Mesendoderm (in vitro differentiated cells): ENCODE results near the gene CBFB.
A peak's percentile ranks its signal among the peaks of the same experiment; 100 is the strongest.
"Not testable (repeated sequence)": the region's sequence is repeated elsewhere in the genome, so short reads cannot be mapped to it uniquely, and the experiment has no call there.

Experiments
- DNase-seq: peaks from one replicate; pipeline ENCODE4 v3.0.0; 2013
- H2AK5ac ChIP-seq: 2 replicates; pipeline ENCODE4 v1.6.1; 2013; ENCODE audit warnings: low read length, inconsistent platforms
- H2BK120ac ChIP-seq: 2 replicates; pipeline ENCODE4 v1.6.1; 2013; ENCODE audit warnings: low read depth, mild to moderate bottlenecking, low read length, moderate library complexity, mixed read lengths
- H2BK15ac ChIP-seq: replicated peaks from 2 replicates; pipeline ENCODE4 v1.6.1; 2013; ENCODE audit warnings: low read depth, mild to moderate bottlenecking, moderate library complexity
- H2BK5ac ChIP-seq: 2 replicates; pipeline ENCODE4 v1.6.1; 2013; ENCODE audit warnings: low read length, inconsistent platforms
- H3K18ac ChIP-seq: 2 replicates; pipeline ENCODE4 v1.6.1; 2013; ENCODE audit warnings: mild to moderate bottlenecking, low read length, mixed read lengths
- H3K23ac ChIP-seq: one replicate; pipeline ENCODE4 v1.6.1; 2013; ENCODE audit warnings: low read length
- H3K27ac ChIP-seq: 2 replicates; pipeline ENCODE4 v1.5.1; 2013; ENCODE audit warnings: low read depth, mild to moderate bottlenecking, inconsistent platforms, low read length, moderate library complexity
- H3K27me3 ChIP-seq: 2 replicates; pipeline ENCODE4 v1.6.1; 2013; ENCODE audit warnings: low read length, control low read depth, mild to moderate bottlenecking, inconsistent platforms; ENCODE audit not compliant: insufficient read depth, poor library complexity
- H3K36me3 ChIP-seq: 2 replicates; pipeline ENCODE4 v1.6.1; 2013; ENCODE audit warnings: low read length, inconsistent platforms; ENCODE audit not compliant: control insufficient read depth, insufficient read depth
- H3K4ac ChIP-seq: one replicate; pipeline ENCODE4 v1.6.1; 2013; ENCODE audit warnings: low read depth, mild to moderate bottlenecking, low read length, moderate library complexity
- H3K4me1 ChIP-seq: 2 replicates; pipeline ENCODE4 v1.6.1; 2013; ENCODE audit warnings: low read depth, low read length, inconsistent platforms; ENCODE audit not compliant: control insufficient read depth
- H3K4me2 ChIP-seq: 2 replicates; pipeline ENCODE4 v1.6.1; 2013; ENCODE audit warnings: low read length
- H3K4me3 ChIP-seq: 2 replicates; pipeline ENCODE4 v1.5.1; 2013; ENCODE audit warnings: mild to moderate bottlenecking, low read length
- H3K56ac ChIP-seq: one replicate; pipeline ENCODE4 v1.6.1; 2013; ENCODE audit warnings: low read length
- H3K79me1 ChIP-seq: 2 replicates; pipeline ENCODE4 v1.6.1; 2013; ENCODE audit warnings: low read length, inconsistent platforms
- H3K79me2 ChIP-seq: 2 replicates; pipeline ENCODE4 v1.6.1; 2013; ENCODE audit warnings: mild to moderate bottlenecking, low read length; ENCODE audit not compliant: control insufficient read depth, insufficient read depth
- H3K9ac ChIP-seq: 2 replicates; pipeline ENCODE4 v1.6.1; 2013; ENCODE audit warnings: low read length, inconsistent platforms
- H4K5ac ChIP-seq: one replicate; pipeline ENCODE4 v1.6.1; 2013; ENCODE audit warnings: low read length
- H4K8ac ChIP-seq: one replicate; pipeline ENCODE4 v1.6.1; 2013; ENCODE audit warnings: low read depth, mild to moderate bottlenecking, control low read depth, low read length, moderate library complexity
- WGBS: extraction: QIAGEN DNeasy Blood & Tissue Kit; methylation state at CpG from one replicate; pipeline ENCODE4 v1.1.7; 2013; ENCODE audit warnings: low lambda C conversion rate, missing lambda C conversion rate; ENCODE audit not compliant: insufficient coverage; ENCODE audit errors: extremely low coverage; 5-methylcytosine and 5-hydroxymethylcytosine counted together

CBFB gene

GRCh38 chr16:66991545-66992077 is 37.3 kb upstream of the CBFB start:
- H2BK15ac ChIP-seq, result no peak overlapping the region
- H3K79me1 ChIP-seq, result no peaks in the 10 kb centered on the region
- no CpG with 5 or more reads among the region's 2 CpGs for WGBS
- H2BK5ac ChIP-seq, result no peak overlapping the region
- H2AK5ac ChIP-seq, result no peak overlapping the region
- DNase-seq, result no peak
- no peak overlapping the region for H4K5ac ChIP-seq
- no peaks in the 10 kb centered on the region for H3K4me1 ChIP-seq
- no peak overlapping the region for H3K18ac ChIP-seq
- no peaks in the 10 kb centered on the region for H3K36me3 ChIP-seq
- H3K79me2 ChIP-seq, result no peaks in the 10 kb centered on the region
- H3K4me2 ChIP-seq, result no peak overlapping the region
- H3K27ac ChIP-seq, result no peak overlapping the region
- H4K8ac ChIP-seq, result no peak overlapping the region
- H3K23ac ChIP-seq, result no peak overlapping the region
- H2BK120ac ChIP-seq, result no peak overlapping the region
- no peak overlapping the region for H3K4ac ChIP-seq
- no peak overlapping the region for H3K56ac ChIP-seq
- H3K9ac ChIP-seq, result no peak overlapping the region
- no peaks in the 10 kb centered on the region for H3K27me3 ChIP-seq
- H3K4me3 ChIP-seq, result no peak overlapping the region

- H3K4me1 ChIP-seq, H3K27me3 ChIP-seq, H2BK120ac ChIP-seq, H3K36me3 ChIP-seq, H2BK15ac ChIP-seq, H3K4ac ChIP-seq, H4K5ac ChIP-seq, H4K8ac ChIP-seq, H2AK5ac ChIP-seq, H3K56ac ChIP-seq, H3K4me2 ChIP-seq, H3K4me3 ChIP-seq, H3K27ac ChIP-seq, H3K79me1 ChIP-seq, DNase-seq, H3K79me2 ChIP-seq, H3K9ac ChIP-seq, H3K18ac ChIP-seq, H3K23ac ChIP-seq, H2BK5ac ChIP-seq: not testable (repeated sequence)
- no CpG with 5 or more reads among the region's 12 CpGs for WGBS
Measured at GRCh38 chr16:66993558-66993957, 35.4 kb upstream of the CBFB start.

- H3K79me1 ChIP-seq, result no peaks in the 10 kb centered on the region
- no peaks in the 10 kb centered on the region for H3K27me3 ChIP-seq
- no peak overlapping the region for H2BK5ac ChIP-seq
- no peak overlapping the region for H3K18ac ChIP-seq
- H3K27ac ChIP-seq, result no peak overlapping the region
- no peak overlapping the region for H3K9ac ChIP-seq
- H2BK15ac ChIP-seq, result no peak overlapping the region
- H3K36me3 ChIP-seq, result no peaks in the 10 kb centered on the region
- no peak for DNase-seq
- no peaks in the 10 kb centered on the region for H3K79me2 ChIP-seq
- no peak overlapping the region for H3K4me3 ChIP-seq
- H2BK120ac ChIP-seq, result no peak overlapping the region
- no peak overlapping the region for H4K8ac ChIP-seq
- no peak overlapping the region for H3K4me2 ChIP-seq
- H3K23ac ChIP-seq, result no peak overlapping the region
- no peak overlapping the region for H3K4ac ChIP-seq
- no peak overlapping the region for H2AK5ac ChIP-seq
- no peaks in the 10 kb centered on the region for H3K4me1 ChIP-seq
- WGBS, result no CpG with 5 or more reads among the region's 6 CpGs
- no peak overlapping the region for H3K56ac ChIP-seq
- H4K5ac ChIP-seq, result no peak overlapping the region
Measured at GRCh38 chr16:66996324-66996982, 32.5 kb upstream of the CBFB start.

GRCh38 chr16:66996983-66997358 is 32.0 kb upstream of the CBFB start:
- Histone ChIP-seq H4K5ac (no peak overlapping the region), H3K9ac (no peak overlapping the region), H2BK15ac (no peak overlapping the region), H3K4me2 (no peak overlapping the region), H3K56ac (no peak overlapping the region), H3K23ac (no peak overlapping the region), H4K8ac (no peak overlapping the region), H2BK5ac (no peak overlapping the region), H3K18ac (no peak overlapping the region), H2BK120ac (no peak overlapping the region), H3K27ac (no peak overlapping the region), H3K4me1 (no peaks in the 10 kb centered on the region), H3K4me3 (no peak overlapping the region), H3K79me1 (no peaks in the 10 kb centered on the region), H3K36me3 (no peaks in the 10 kb centered on the region), H3K27me3 (no peaks in the 10 kb centered on the region), H3K4ac (no peak overlapping the region), H3K79me2 (no peaks in the 10 kb centered on the region), H2AK5ac (no peak overlapping the region)
- WGBS, result no CpG with 5 or more reads among the region's 3 CpGs
- no peak for DNase-seq

- Histone ChIP-seq H3K4ac (no peak overlapping the region), H4K5ac (no peak overlapping the region), H3K9ac (peak overlapping the region; percentile 28), H3K4me1 (no peaks in the 10 kb centered on the region), H3K79me2 (no peaks in the 10 kb centered on the region), H2BK15ac (no peak overlapping the region), H2AK5ac (no peak overlapping the region), H3K4me2 (peak overlapping the region; percentile 83), H2BK5ac (no peak overlapping the region), H3K18ac (no peak overlapping the region), H3K56ac (peak overlapping the region; percentile 74), H3K36me3 (no peaks in the 10 kb centered on the region), H4K8ac (no peak overlapping the region), H3K27me3 (no peaks in the 10 kb centered on the region), H3K27ac (no peak overlapping the region), H2BK120ac (no peak overlapping the region), H3K23ac (peak overlapping the region; percentile 45), H3K4me3 (peak overlapping the region; percentile 40), H3K79me1 (no peaks in the 10 kb centered on the region)
- WGBS, result no CpG with 5 or more reads among the region's 89 CpGs
- DNase-seq, result peak; percentile 41
Measured at GRCh38 chr16:67000384-67001351, 28.3 kb upstream of the CBFB start.
